Hematopoietic multipotent progenitor cell (in vitro differentiated cells): Measurements from ENCODE around the gene CSKMT. TPM values are rescaled to one million over a fixed set of nuclear protein-coding genes. Genes with fewer than 3 reads are reported as not detected.
"Not testable (repeated sequence)": the region's sequence is repeated elsewhere in the genome, so short reads cannot be mapped to it uniquely, and the experiment has no call there.

Experiments used
- DNase-seq, 3 donors: peaks; one replicate each; pipeline ENCODE4 v3.0.0-alpha.2; 2011 to 2015; ENCODE audit warnings: low read depth in 2 of 3, low spot score in 2 of 3
- total RNA-seq: library from RNA; depleted of rRNA; stranded (reverse); fragments of >200 nt; gene quantifications from one replicate; pipeline ENCODE4 v1.2.3, GENCODE V29; 2012

The CSKMT gene
- total RNA-seq, 1 donor, result 51.7 TPM

DNA sequence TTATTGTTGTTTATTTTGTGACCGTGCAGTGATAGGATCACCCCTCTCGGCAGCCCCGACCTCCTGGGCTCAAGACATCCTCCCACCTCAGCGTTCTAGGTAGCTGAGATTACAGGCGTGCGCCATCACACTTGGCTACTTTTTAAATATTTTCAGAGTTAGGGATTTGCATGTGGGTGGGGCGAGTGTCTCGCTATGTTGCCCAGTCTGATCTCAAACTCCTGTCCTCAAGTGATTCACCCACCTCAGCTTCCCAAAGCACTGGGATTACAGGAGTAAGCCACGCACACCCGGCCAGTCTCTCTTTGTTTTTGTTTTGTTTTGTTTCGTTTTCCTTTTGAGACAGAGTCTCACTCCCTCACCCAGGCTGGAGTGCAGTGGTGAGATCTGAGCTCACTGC lies 10.8 kb upstream of the CSKMT start:
- DNase-seq, result no peak

DNA sequence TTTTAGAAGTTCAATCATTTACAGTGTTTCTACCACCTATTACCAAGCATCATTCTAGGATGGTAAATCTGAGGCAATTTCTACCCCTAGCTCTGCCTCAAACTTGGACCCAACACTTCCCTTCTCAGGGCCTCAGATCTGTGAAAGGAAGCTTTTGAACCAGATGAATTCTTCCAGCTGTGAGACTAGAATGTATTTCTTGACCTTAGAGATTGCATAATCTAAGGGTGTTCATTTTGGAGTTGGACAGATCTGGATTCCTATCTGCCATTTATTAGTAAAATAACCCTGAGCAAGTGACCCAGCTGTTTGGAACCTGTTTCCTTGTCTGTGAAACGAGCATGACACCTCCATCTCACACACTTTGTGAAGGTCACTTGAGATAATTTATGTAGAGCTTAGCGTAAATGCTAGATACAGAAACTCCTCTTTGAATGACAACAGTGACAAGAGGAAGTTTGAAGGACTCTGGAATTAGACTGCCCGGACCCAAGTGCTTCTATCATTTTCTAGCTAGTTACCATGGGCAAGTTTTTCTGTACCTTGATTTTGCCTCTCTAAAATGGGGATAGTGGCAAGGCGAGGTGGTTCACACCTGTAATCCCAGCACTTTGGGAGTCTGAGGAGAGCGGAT lies 8.2 kb upstream of the CSKMT start:
- DNase-seq, result no peak

DNA sequence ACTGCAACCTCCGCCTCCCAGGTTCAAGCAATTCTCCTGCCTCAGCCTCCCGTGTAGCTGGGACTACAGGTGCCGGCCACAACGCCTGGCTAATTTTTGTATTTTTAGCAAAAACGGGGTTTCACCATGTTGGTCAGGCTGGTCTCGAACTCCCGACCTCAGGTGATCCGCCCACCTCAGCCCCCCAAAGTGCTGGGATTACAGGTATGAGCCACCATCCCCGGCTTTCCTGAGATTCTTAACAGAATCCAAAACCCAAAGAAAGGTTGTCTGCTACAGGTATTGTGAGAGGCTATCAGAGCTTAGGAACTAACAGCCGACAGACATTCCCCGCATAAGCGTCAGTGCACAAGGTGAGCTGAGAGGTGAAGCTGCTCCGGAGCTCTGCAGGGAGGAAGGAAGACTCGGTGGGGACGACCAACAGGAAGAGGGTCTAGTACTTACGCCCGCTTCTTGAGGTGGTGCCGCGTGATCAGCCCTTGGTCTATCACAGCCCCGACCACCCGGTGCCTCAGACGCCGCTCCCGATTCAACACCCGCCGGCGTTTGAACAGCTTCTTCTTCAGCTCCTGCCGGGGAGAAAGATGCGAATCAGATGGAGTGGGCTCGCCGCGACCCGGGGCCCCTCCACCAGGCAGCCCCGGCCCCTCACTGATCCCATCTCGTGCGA lies 572 bp upstream of the CSKMT start:
- DNase-seq, result peak in 2 of 3 donors; percentile 50 to 70

DNA sequence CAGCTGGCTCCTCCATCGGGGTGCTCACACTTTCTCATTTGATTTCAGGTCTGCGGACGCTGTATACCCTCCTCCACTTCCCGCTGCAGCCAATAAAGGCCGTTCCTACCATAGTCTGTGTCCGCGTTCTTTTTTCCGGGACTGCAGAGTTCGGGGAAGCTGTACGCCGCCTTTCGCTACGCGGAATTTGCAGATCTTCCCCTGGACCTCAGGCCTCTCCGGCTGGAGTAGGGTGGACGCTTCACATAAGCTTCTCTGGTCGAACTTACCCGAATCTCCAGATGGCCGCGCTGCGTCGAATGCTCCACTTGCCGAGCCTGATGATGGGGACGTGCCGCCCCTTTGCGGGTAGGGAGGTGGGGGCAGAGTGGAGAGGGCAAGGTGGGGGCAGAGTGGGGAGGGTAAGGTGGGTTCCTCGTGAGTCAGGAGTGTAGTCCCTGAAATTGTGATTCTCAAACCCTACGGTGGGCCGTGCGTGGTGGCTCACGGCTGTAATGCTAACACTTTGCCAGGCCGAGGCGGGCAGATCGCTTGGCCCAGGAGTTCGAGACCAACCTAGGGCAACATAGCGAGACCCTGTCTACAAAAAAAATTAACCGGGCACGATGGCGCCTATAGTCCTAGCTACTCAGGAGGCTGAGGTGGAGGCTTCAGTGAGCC lies 617 bp downstream of the CSKMT start:
- DNase-seq, result peak in 2 of 3 donors; percentile 74 to 79

DNA sequence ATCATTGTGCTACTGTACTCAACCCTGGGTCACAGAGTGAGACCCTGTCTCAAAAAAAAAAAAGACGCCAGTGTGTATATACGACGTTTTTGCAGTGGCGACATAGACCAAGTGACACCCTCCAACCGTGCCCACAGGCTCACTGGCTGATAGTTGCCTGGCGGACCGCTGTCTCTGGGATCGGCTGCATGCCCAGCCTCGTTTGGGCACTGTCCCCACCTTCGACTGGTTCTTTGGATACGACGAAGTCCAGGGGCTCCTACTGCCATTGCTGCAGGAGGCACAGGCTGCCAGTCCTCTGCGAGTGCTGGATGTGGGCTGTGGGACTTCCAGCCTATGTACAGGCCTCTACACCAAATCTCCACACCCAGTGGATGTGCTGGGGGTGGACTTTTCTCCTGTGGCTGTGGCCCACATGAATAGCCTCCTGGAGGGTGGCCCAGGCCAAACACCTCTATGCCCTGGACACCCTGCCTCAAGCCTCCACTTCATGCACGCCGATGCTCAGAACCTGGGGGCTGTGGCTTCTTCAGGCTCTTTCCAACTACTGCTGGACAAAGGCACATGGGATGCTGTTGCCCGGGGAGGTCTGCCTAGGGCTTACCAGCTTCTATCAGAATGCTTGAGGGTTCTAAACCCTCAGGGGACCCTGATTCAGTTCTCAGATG lies 1.3 kb downstream of the CSKMT start:
- no peak for DNase-seq

DNA sequence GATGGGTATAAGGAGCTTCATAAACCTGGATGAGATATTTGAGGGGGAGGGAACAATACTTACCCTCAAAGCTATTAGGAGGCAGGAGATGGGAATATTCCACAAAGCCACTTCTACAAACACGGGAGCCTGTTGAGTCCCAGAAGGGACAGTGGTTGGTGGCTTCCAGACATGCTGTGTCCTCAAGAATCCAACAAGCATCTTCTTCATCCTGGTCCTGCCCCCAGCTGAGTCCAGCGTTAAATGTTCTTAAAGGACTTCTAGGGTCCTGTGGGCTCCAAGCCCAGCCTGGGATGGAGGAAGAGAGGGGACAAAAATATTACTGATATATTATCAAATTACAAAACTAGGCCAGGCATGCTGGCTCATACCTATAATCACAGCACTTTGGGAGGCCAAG lies 2.3 kb downstream of the CSKMT start:
- DNase-seq, result no peak

DNA sequence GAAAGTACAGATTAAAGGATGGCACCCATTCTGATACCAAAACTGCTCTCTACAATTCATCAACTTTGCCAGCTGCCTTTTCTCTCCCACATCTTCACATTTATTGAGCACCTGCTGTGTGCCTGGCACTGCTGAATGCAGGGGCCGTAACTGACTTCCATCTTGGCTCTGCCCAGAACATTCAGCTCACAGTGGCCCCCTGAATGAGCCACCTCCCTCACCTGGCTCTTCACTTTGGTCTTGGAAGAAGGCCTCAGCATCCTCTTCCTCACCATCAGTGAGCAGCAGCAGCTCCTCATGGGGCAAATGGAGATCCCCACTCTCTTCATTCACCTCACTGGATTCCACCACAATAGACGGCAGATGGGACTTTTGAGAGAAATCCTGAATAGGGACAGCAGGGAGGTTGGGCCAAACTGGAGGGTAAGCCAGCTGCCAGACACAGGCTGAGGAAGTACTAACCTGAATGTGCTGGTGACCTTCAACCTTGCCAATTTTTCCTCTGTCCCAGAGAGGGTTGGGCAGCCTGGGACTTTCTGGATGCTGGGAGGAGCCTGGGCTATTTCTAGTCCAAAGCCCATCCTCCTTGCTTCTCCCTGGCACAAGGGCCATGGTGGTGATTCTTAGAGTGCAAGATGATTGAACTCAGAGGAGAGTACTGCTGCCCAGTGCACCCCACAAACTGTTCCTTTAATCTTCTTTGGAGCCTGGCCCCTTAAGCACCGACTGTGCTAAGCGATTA lies 4.5 kb downstream of the CSKMT start:
- no peak for DNase-seq

DNA sequence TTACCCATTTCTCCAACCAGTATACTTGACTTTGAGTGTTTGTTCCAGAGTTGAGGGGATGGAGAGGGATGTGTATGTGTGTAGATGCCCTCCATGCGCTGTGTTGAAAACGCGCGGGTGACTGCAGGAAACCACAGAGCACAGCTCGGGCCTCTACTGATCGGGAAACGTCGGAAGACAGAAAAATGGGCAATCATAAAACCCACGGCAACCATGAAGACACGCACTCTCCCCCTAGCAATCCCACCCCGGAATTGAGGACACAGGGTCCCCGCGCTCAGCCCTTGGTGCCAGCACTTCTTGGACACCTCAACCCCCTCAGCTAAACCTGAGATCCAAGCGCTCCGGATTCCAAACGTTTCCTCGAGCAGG lies 6.1 kb downstream of the CSKMT start:
- peak in 1 of 3 donors; percentile 37 for DNase-seq

DNA sequence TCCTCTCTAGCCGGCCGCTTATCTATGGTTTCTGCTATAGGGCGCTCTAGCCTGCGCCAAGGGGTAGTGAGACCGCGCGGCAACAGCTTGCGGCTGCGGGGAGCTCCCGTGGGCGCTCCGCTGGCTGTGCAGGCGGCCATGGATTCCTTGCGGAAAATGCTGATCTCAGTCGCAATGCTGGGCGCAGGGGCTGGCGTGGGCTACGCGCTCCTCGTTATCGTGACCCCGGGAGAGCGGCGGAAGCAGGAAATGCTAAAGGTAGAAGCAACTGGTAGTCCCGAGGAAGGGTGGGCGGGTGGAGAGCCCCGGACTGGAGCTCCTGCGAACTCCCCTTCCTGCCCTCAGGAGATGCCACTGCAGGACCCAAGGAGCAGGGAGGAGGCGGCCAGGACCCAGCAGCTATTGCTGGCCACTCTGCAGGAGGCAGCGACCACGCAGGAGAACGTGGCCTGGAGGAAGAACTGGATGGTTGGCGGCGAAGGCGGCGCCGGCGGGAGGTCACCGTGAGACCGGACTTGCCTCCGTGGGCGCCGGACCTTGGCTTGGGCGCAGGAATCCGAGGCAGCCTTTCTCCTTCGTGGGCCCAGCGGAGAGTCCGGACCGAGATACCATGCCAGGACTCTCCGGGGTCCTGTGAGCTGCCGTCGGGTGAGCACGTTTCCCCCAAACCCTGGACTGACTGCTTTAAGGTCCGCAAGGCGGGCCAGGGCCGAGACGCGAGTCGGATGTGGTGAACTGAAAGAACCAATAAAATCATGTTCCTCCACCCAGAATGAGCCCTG lies 6.7 kb downstream of the CSKMT start, which contains the start of the genes LBHD1 and UQCC3:
Gene LBHD1 (minus strand): TSS at position 660 of the 782 bp plus-strand sequence. CDS start 2,236 bp downstream, outside the sequence.
Gene UQCC3 (plus strand): TSS at position 66 of the 782 bp plus-strand sequence. CDS start 73 bp downstream, at position 139.
- DNase-seq, result peak; percentile 54 to 89 (median 86)

DNA sequence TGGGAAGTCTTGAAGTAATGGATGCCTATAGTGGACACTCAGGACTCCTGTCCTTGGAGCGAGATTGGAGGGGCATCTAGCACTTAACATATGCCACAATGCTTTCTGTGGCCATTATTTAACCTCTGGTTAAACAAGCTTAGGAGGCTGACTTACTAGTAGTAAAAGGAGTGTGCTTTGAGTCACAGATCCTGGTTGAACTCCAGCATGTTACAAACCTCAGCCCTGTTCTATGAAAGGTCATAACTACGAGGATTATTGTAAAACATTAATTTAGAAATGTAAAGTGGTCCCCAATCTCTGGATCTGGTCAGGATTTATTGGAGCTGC lies 8.0 kb downstream of the CSKMT start:
- no peak for DNase-seq

DNA sequence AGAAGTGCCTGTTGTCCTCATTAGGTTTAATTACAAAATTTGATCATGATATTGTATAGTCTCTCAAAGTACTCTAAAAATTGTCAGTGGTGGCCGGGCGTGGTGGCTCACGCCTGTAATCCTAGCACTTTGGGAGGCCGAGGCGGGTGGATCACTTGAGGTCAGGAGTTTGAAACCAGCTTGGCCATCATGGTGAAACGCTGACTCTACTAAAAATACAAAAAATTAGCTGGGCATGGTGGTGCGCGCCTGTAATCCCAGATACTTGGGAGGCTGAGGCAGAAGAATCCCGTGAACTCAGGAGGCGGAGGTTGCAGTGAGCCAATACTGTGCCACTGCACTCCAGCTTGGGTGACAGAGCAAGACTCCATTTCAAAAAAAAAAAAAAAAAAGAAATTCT lies 10.3 kb downstream of the CSKMT start:
- DNase-seq, result not testable (repeated sequence)

DNA sequence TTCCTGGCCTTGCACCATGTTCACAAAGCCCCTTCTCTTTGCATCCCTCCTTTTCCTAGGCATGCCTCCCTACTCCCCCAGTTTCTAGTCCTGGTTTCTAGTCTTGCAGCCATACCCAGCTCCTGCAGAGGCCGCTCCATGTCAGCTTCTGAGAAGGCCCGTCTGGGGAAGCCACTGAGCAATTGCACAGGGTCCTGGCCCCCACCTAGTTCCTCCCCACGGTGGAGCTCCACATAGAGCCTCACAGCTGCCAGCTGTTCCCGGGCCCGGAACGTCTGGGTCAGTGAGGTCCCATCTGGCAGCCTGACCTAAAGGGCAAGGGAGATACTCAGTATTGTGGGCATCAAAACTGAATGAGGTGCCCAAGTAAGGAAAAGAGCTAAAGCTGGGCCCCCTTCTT lies 11.6 kb downstream of the CSKMT start:
- no peak for DNase-seq

DNA sequence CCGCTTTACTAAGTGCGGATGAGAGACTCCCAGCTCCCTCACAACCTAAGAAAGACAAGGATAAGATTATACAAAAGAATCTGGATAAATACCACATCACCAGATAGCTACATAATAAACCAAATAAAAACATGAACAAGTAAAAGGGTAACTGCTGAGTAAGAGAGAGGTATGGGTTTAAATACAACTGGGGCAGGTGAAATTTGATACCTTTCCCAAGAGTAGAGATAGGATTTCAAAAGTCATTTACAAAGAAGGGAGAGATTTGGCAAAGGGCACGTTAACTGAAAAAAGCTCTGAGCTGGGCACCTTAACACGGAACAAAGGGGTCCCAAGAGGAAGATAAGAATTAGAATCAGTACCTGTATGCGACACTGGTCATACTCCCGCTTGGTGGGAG lies 12.0 kb downstream of the CSKMT start:
- no peak for DNase-seq

DNA sequence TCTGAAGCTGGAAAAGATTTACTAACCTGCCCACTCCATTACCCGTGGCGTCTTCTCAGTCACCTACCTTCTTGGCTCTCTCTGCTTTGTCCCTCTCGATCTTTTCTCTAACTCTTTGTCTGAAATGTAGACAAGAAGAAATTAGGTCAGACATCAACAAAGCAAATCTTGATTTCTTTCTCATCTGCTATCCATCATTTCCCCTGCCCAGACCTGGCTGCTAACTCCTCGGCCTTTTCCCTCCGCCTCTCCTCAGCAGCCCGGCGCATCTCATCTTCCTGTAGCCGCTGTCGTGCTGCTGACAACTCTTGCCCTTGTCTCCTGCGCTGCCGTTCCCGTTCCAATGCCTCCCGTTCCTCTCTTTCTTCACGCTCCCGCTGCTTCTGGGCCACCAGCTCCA lies 12.6 kb downstream of the CSKMT start:
- DNase-seq, result no peak

DNA sequence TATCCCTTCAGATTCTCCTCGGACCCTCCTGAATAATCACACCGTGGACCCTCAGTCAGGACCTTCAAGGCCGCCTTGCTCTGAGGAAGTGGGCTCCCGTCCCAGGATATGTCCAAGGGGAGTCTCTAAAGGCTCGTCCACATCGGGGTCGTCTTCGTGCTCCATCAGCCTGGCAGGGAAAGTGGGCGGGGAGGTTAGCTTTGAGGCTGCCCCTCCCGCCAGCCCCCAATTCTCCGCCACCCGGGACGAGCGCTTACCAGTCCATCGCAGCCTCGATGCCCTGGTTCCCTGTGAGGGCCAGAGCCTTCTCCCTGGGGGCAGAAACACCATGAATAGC lies 13.3 kb downstream of the CSKMT start:
- DNase-seq, result no peak

DNA sequence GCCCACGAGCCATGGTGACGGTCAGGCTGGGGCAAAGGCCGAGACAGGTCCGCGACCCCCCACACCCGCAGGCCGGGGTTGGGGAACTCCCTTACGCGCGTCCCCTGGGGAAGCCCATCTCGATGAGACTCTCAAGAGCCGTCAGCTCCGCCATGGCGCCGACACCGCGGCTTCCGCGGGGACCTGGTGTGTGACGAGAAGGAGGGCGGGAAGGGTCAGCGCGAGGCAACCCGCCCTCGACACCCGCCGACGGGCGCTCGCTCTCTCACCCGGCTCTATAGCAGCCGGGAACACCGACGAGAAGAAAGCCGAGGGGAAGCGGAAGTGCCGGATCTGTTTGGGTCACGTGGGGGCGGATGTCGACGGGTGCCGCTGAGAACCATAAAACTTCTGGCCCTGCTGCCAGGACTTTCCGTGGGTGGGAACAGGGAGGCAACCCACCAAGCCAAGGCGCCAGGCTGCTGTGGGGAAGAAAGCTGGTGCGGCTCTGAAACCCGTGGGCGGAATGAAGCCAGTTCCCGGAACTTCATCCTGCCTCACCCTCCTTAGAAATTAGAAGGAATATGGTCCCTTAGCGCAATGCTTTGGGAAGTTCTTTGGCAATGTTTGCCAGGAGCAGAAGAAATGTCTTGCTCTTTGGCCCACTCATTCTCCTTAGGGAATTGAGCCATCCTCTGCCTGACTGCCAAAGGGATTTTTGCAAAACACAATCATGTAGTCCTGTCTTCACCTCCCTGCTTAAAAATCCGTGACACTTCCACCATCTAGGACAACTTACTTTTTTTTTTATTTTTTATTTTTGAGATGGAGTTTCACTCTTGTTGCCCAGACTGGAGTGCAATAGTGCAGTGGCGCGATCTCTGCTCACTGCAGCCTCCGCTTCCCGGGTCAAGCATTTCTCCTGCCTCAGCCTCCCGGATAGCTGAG lies 13.9 kb downstream of the CSKMT start, which contains the start of gene UBXN1:
Gene UBXN1 (minus strand): TSS at position 304 of the 927 bp plus-strand sequence. CDS start 150 bp downstream, at position 154.
- peak; percentile 71 to 89 (median 88) for DNase-seq

DNA sequence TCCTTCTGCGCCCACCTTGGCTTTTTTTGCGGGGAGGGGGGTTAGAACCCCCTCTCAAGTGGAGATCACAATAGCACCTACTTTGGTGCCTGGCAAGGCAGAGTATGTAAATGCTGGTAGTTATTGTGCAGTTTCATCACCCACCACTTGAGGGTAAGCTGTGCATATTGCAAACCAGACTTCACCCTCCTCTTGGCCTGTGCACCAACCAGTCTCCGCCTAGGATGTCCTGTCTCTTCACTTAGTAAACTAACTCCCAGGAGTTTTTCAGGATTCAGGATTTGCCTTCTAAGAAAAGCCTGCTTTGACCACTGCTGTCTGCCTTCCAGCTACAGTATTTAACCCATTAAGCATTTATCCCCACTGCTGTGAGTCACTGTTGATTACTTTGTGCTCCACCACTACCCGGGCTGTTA lies 15.7 kb downstream of the CSKMT start:
- DNase-seq, result peak in 2 of 3 donors; percentile 58 to 73

DNA sequence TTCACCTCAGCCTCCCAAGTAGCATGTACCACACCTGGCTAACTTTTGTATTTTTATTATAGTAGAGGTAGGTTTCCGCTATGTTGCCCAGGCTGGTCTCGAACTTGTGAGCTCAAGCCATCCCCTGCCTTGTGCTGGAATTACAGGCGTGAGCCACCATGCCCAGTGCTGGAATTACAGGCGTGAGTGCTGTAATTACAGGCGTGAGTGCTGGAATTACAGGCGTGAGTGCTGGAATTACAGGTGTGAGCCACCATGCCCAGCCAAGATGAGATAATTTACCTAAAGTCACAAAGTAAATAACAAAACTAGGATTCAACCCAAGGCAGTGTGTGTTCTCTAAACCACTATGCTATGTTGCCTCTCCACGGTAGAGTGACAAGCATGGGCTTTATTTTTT lies 17.4 kb downstream of the CSKMT start:
- no peak for DNase-seq
